ENCODE data around the gene TRIP11.

TRIP11 gene

GRCh38 chr14:91926131-91926890 lies 113.5 kb downstream of the TRIP11 start:
- DNase-seq (ENCODE audit: low spot score) = no peak
- no peak for TF ChIP-seq CTCF (conservative IDR thresholded peaks at IDR 0.05; ENCODE audit: low read depth)
- H3K27ac ChIP-seq = peak overlapping the region; percentile 81; the same call in 1 of the 2 replicates
- ChIA-PET POLR2A (ENCODE audit: low non-redundant PET) (no interaction called here), CTCF (no interaction called here)

- peak overlapping the region; percentile 81 for H3K27ac ChIP-seq
- ChIA-PET CTCF (no interaction called here), POLR2A (ENCODE audit: low non-redundant PET) (no interaction called here)
- DNase-seq (ENCODE audit: low spot score) = no peak
- TF ChIP-seq CTCF (conservative IDR thresholded peaks at IDR 0.05; ENCODE audit: low read depth) = no peak
Observed at GRCh38 chr14:91925727-91926121, 114.1 kb downstream of the TRIP11 start.

GRCh38 chr14:91925001-91925726 lies 114.7 kb downstream of the TRIP11 start:
- peak; percentile 35 for DNase-seq (ENCODE audit: low spot score)
- ChIA-PET POLR2A (ENCODE audit: low non-redundant PET) (no interaction called here), CTCF (interaction anchor here (0.6 kb wide), 1 partner anchor 357 kb away, joined by 11 read pairs; no protein-coding TSS in a partner anchor)
- peak overlapping the region; percentile 81 for H3K27ac ChIP-seq
- no peak for TF ChIP-seq CTCF (conservative IDR thresholded peaks at IDR 0.05; ENCODE audit: low read depth)

GRCh38 chr14:91920526-91920925 lies 119.3 kb downstream of the TRIP11 start:
- no peak for DNase-seq (ENCODE audit: low spot score)
- no peak for TF ChIP-seq CTCF (conservative IDR thresholded peaks at IDR 0.05; ENCODE audit: low read depth)
- CTCF ChIA-PET = no interaction called here
- POLR2A ChIA-PET (ENCODE audit: low non-redundant PET) = no interaction called here
- H3K27ac ChIP-seq = no peak overlapping the region

- ChIA-PET CTCF (no interaction called here), POLR2A (ENCODE audit: low non-redundant PET) (no interaction called here)
- DNase-seq (ENCODE audit: low spot score) = no peak
- no peak overlapping the region for H3K27ac ChIP-seq
- no peak for TF ChIP-seq CTCF (conservative IDR thresholded peaks at IDR 0.05; ENCODE audit: low read depth)
Observed at GRCh38 chr14:91919814-91920213, 120.0 kb downstream of the TRIP11 start.

GRCh38 chr14:91918186-91918883 lies 121.5 kb downstream of the TRIP11 start:
- no peak for DNase-seq (ENCODE audit: low spot score)
- POLR2A ChIA-PET (ENCODE audit: low non-redundant PET) = no interaction called here
- CTCF ChIA-PET = interaction anchor here (0.5 kb wide), 1 partner anchor 27 kb away, joined by 7 read pairs; no protein-coding TSS in a partner anchor
- TF ChIP-seq CTCF (conservative IDR thresholded peaks at IDR 0.05; ENCODE audit: low read depth) = no peak
- H3K27ac ChIP-seq = no peak overlapping the region

Data from RWPE1 (cell line).